SK-N-SH treated with all-trans-retinoic acid at 6 μM for 48 hours (cell line): ENCODE data around the gene PDGFRA.

Experiments
- BACH2 ChIP-seq: fragments of 250-450 bp; sonication (Bioruptor Pico); IDR thresholded peaks from 2 replicates; pipeline ENCODE4 v1.9.0; 2021; ENCODE audit warnings: mild to moderate bottlenecking, borderline replicate concordance
- CREB5 ChIP-seq: fragments of 250-450 bp; sonication (Bioruptor Pico); IDR thresholded peaks from 2 replicates; pipeline ENCODE4 v1.5.1; 2020; ENCODE audit warnings: low read depth, mild to moderate bottlenecking, moderate library complexity
- ISL1 ChIP-seq: fragments of 250-450 bp; sonication (Bioruptor Pico); IDR thresholded peaks from 2 replicates; pipeline ENCODE4 v2.1.2; 2022; ENCODE audit warnings: mild to moderate bottlenecking, moderate library complexity
- TOX ChIP-seq: fragments of 250-450 bp; sonication (Bioruptor Pico); IDR thresholded peaks from 2 replicates; pipeline ENCODE4 v1.8.0; 2021; ENCODE audit warnings: mild to moderate bottlenecking, moderate library complexity, borderline replicate concordance
- ZFP3 ChIP-seq: fragments of 250-450 bp; sonication (Bioruptor Pico); IDR thresholded peaks from 2 replicates; pipeline ENCODE4 v1.5.0; 2020; ENCODE audit warnings: mild to moderate bottlenecking, moderate library complexity
- ZFP30 ChIP-seq: fragments of 450-650 bp; formaldehyde crosslinking; IDR thresholded peaks from 2 replicates; pipeline ENCODE4 v1.5.0; 2022; ENCODE audit warnings: mild to moderate bottlenecking, moderate library complexity
- ZNF565 ChIP-seq: fragments of 450-650 bp; formaldehyde crosslinking; conservative IDR thresholded peaks from 2 replicates; pipeline ENCODE4 v1.5.0; 2020; ENCODE audit warnings: low read depth, mild to moderate bottlenecking, moderate library complexity
- ZNF70 ChIP-seq: fragments of 450-650 bp; formaldehyde crosslinking; IDR thresholded peaks from 2 replicates; pipeline ENCODE4 v1.5.0; 2020; ENCODE audit warnings: mild to moderate bottlenecking, moderate library complexity
- ZNF8 ChIP-seq: fragments of 450-650 bp; formaldehyde crosslinking; IDR thresholded peaks from 2 replicates; pipeline ENCODE4 v1.5.0; 2020; ENCODE audit warnings: mild to moderate bottlenecking, moderate library complexity

- TF ChIP-seq ISL1 (CRISPR knock-in tag) = no peak
- no peak for TF ChIP-seq CREB5 (CRISPR knock-in tag)
- TF ChIP-seq ZNF565 (CRISPR knock-in tag) = no peak
- TF ChIP-seq ZNF8 (CRISPR knock-in tag) = no peak
- no peak for TF ChIP-seq BACH2 (CRISPR knock-in tag)
- no peak for TF ChIP-seq ZFP30 (CRISPR knock-in tag)
- TF ChIP-seq ZNF70 = no peak
- no peak for TF ChIP-seq TOX (CRISPR knock-in tag)
- no peak for TF ChIP-seq ZFP3
Observed at GRCh38 chr4:54282837-54283236, 53.7 kb downstream of the PDGFRA start.
